ENCODE results near the gene PP2D1.
A peak's percentile ranks its signal among the peaks of the same experiment; 100 is the strongest.
"Not testable (repeated sequence)": the region's sequence is repeated elsewhere in the genome, so short reads cannot be mapped to it uniquely, and the experiment has no call there.

Gene PP2D1

DNA sequence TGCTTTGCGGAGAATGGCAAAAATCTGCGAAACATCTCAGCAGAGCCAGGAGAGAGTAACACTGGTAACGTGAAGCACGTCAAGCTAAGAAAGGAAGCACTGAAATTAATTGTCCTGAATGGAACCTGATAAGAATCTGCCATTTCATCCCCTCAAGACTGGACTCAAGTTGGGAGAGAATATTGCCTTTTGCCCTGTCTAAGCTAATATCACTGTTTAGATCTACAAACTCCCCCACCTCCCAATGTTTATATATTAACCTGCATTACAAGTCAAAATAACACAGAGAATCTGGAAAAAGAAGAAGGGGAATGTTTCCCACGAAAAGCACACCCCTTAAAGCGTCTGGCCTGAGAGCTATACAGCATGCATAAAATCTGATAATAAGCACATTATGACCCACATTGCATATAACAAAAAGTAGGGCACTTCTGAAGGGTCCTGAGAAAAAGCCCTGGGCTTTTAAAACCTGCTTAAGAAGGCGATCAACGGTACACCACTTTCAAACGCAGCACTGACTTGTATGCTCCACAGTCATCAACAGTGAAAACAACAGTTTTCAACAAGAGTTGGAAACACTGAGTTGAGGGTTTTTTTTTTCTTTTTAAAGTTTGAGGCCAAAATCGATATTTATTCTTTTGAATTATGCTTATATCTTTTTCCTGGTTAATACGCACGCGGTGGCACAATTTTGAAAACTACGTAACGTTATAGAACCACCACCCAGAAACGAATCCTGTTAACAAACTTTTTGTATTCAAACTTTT, 26.8 kb upstream of the PP2D1 start:
- H3K4me3 ChIP-seq (ENCODE audit: low read depth, low read length), result peak overlapping the region; percentile 71

GRCh38 chr3:20037255-20037996, 25.4 kb upstream of the PP2D1 start:
- no peak for DNase-seq (ENCODE audit: low read depth)

More for the DNA sequence above, 26.8 kb upstream of the PP2D1 start:
- DNase-seq (ENCODE audit: low read depth), result peak; percentile 32
- TF ChIP-seq POLR2A (IDR thresholded peaks at IDR 0.05; ENCODE audit: extremely low read depth, insufficient read length) (no peak), MYC (IDR thresholded peaks at IDR 0.05; ENCODE audit: low read depth, low read length) (no peak)
- TF ChIP-seq, protein P1, sequence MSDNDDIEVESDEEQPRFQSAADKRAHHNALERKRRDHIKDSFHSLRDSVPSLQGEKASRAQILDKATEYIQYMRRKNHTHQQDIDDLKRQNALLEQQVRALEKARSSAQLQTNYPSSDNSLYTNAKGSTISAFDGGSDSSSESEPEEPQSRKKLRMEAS (IDR thresholded peaks at IDR 0.05; ENCODE audit: low read depth, low read length), result no peak
- TF ChIP-seq, protein P2, sequence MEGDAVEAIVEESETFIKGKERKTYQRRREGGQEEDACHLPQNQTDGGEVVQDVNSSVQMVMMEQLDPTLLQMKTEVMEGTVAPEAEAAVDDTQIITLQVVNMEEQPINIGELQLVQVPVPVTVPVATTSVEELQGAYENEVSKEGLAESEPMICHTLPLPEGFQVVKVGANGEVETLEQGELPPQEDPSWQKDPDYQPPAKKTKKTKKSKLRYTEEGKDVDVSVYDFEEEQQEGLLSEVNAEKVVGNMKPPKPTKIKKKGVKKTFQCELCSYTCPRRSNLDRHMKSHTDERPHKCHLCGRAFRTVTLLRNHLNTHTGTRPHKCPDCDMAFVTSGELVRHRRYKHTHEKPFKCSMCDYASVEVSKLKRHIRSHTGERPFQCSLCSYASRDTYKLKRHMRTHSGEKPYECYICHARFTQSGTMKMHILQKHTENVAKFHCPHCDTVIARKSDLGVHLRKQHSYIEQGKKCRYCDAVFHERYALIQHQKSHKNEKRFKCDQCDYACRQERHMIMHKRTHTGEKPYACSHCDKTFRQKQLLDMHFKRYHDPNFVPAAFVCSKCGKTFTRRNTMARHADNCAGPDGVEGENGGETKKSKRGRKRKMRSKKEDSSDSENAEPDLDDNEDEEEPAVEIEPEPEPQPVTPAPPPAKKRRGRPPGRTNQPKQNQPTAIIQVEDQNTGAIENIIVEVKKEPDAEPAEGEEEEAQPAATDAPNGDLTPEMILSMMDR (IDR thresholded peaks at IDR 0.05; ENCODE audit: low read depth, low read length), result no peak

DNA sequence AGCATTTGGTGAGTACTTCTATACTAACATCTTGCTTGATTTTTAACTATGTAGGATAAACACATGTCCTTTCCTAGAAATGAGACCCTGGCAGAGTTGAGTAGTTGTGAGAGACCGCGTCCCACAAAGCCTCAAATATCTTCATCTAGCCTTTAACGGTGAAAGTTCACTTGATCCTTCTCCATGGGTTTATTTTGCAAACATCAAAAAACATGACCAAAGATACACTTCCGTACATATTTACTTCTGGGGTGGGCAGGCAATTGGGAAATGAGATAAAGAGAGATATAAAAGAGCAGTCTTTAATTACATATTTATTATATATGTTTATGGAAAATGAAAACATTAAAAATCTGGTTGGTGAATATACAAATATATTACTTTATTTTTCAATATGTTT, 23.0 kb upstream of the PP2D1 start:
- TF ChIP-seq, protein P2 (IDR thresholded peaks at IDR 0.05; ENCODE audit: low read depth, low read length), result no peak
- TF ChIP-seq, protein P1 (IDR thresholded peaks at IDR 0.05; ENCODE audit: low read depth, low read length), result no peak
- TF ChIP-seq POLR2A (IDR thresholded peaks at IDR 0.05; ENCODE audit: extremely low read depth, insufficient read length) (no peak), MYC (IDR thresholded peaks at IDR 0.05; ENCODE audit: low read depth, low read length) (no peak)
- DNase-seq (ENCODE audit: low read depth), result no peak
- no peak overlapping the region for H3K4me3 ChIP-seq (ENCODE audit: low read depth, low read length)

More at GRCh38 chr3:20037255-20037996, 25.4 kb upstream of the PP2D1 start:
- TF ChIP-seq, protein P1 (IDR thresholded peaks at IDR 0.05; ENCODE audit: low read depth, low read length), result no peak
- no peak for TF ChIP-seq POLR2A (IDR thresholded peaks at IDR 0.05; ENCODE audit: extremely low read depth, insufficient read length)
- TF ChIP-seq MYC (IDR thresholded peaks at IDR 0.05; ENCODE audit: low read depth, low read length), result no peak
- TF ChIP-seq, protein P2 (IDR thresholded peaks at IDR 0.05; ENCODE audit: low read depth, low read length), result no peak
- no peak overlapping the region for H3K4me3 ChIP-seq (ENCODE audit: low read depth, low read length)

DNA sequence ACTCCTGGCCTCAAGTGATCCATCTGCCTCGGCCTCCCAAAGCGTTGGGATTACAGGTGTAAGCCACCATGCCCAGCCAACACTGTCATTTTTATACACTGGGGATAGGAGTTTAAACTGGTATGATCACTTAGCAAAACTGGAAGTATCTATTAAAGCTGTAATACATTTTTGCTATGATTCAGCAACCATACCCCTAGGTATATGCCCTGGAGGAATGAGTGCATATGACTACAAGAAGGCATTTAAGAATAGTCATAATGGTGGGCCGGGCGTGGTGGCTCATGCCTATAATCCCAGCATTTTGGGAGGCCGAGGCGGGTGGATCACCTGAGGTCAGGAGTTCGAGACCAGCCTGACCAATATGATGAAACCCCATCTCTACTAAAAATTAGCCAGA, 19.9 kb upstream of the PP2D1 start:
- not testable (repeated sequence) for DNase-seq (ENCODE audit: low read depth); H3K4me3 ChIP-seq (ENCODE audit: low read depth, low read length)

DNA sequence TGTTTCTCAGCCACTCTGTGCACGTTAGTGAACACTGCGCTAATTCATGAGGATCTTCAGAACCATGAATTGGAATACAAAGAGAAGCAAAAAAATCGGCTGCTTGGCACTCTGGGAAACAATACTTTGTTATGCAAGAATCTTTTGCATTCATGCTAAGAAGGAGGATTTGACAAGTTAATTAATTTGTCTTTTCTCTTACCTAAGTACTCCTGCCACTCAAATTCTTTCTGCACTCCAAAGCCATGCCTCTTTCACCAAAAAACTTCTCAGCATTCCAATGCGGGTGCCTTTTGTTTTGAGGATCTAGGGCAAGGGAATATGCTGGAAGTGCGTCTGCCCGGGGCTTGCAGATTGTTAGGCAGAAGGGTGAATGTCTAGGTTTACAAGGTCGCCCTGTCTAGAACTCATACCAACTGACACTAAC, 16.9 kb upstream of the PP2D1 start:
- H3K4me3 ChIP-seq (ENCODE audit: low read depth, low read length), result no peak overlapping the region
- DNase-seq (ENCODE audit: low read depth), result no peak
- TF ChIP-seq MYC (IDR thresholded peaks at IDR 0.05; ENCODE audit: low read depth, low read length) (no peak), POLR2A (IDR thresholded peaks at IDR 0.05; ENCODE audit: extremely low read depth, insufficient read length) (no peak)

DNA sequence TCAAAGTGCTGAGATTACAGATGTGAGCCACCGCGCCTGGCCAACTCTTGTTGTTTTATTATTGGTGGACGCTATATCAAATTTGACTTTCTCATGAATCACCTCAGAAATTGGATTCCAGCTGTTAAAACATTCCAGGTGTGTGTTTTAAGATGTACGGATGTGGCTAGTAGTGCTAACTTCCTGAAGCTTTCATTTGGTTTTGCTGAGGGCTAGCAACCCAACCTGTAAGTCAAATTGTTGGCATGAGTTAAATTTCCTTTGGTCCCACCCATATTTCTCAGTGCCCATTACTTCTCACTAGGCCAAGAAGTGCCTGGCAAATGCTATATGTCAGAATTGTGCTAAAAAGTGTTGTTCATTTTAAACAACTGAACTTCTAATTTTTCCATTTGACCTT, 15.1 kb upstream of the PP2D1 start:
- no peak overlapping the region for H3K4me3 ChIP-seq (ENCODE audit: low read depth, low read length)
- no peak for DNase-seq (ENCODE audit: low read depth)
- TF ChIP-seq MYC (IDR thresholded peaks at IDR 0.05; ENCODE audit: low read depth, low read length) (no peak), POLR2A (IDR thresholded peaks at IDR 0.05; ENCODE audit: extremely low read depth, insufficient read length) (no peak)
- TF ChIP-seq, protein P1 (IDR thresholded peaks at IDR 0.05; ENCODE audit: low read depth, low read length), result no peak
- TF ChIP-seq, protein P2 (IDR thresholded peaks at IDR 0.05; ENCODE audit: low read depth, low read length), result no peak
